Measurements from ENCODE around the gene KCNH4.

DNA sequence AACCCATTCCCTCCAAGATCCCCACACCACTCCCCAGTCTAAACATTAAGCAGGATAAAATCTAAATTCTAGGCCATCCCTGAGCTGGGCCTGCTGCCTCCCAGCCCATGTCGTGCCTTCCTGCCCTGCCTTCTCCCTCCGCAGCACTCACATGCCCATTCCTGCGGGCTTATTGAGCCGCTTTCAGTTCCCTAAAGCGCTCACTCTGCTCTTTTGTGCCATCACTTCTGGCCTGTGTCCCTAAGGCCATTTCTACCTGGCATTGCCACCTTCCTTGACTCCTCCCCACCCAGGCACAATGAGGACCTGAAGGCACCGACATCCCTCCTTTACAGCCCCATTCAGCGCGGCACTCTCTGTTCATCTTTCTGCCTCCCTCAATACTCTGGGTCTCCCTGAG, 13.1 kb downstream of the KCNH4 start:
- TF ChIP-seq, protein P1, sequence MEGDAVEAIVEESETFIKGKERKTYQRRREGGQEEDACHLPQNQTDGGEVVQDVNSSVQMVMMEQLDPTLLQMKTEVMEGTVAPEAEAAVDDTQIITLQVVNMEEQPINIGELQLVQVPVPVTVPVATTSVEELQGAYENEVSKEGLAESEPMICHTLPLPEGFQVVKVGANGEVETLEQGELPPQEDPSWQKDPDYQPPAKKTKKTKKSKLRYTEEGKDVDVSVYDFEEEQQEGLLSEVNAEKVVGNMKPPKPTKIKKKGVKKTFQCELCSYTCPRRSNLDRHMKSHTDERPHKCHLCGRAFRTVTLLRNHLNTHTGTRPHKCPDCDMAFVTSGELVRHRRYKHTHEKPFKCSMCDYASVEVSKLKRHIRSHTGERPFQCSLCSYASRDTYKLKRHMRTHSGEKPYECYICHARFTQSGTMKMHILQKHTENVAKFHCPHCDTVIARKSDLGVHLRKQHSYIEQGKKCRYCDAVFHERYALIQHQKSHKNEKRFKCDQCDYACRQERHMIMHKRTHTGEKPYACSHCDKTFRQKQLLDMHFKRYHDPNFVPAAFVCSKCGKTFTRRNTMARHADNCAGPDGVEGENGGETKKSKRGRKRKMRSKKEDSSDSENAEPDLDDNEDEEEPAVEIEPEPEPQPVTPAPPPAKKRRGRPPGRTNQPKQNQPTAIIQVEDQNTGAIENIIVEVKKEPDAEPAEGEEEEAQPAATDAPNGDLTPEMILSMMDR (IDR thresholded peaks at IDR 0.05; ENCODE audit: low read depth, low read length, poor library complexity, severe bottlenecking): no peak
- no peak for TF ChIP-seq EZH2phosphoT487 (IDR thresholded peaks at IDR 0.05; ENCODE audit: borderline replicate concordance, low read length)

Measured in DOHH2 (cell line).